Measurements from ENCODE around the gene DLG2. TPM values are rescaled to one million over a fixed set of nuclear protein-coding genes. Genes with fewer than 3 reads are reported as not detected.

Gene DLG2
- total and polyA plus RNA-seq, 2 of the 4 experiments (the other 2 are of a cell fraction): 0.31 to 0.36 TPM

DNA sequence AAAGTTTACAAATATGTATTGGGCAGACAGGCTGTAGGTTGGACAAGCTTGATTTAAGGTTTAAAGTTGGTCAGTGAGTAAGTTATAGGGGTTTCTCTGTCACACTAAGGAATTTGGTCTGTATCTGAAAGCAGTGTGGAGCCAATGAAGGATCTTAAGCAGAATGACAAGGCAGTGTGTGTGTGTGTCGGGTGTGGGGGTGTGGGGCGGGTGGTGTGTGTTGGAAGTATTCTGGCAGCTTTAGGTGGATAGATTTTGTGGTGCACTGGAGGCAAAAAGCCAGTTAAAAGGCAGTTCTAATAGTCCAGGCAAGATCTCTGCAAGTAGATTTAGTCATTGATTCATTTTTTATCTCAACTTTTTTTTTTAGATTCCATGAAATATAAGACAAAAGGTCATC, 1334.2 kb downstream of the DLG2 start:
- Histone ChIP-seq H3K18ac (ENCODE audit: low read depth, low read length) (no peak overlapping the region), H2AFZ (replicated peaks; ENCODE audit: low read length, poor library complexity) (no peak overlapping the region), H2AK5ac (ENCODE audit: low read depth, low read length) (no peak overlapping the region), H3K23ac (ENCODE audit: low read depth, low read length) (no peak overlapping the region), H3K36me3 (ENCODE audit: control insufficient read depth, insufficient read depth, low read length) (no peaks in the 10 kb centered on the region), H3K9me3 (ENCODE audit: control insufficient read depth, insufficient read depth, low read length) (no peaks in the 10 kb centered on the region), H2BK120ac (ENCODE audit: low read depth, low read length) (no peak overlapping the region), H2BK20ac (ENCODE audit: low read depth, low read length) (no peak overlapping the region), H2AK9ac (replicated peaks; ENCODE audit: low read depth, low read length, poor library complexity) (no peak overlapping the region), H4K20me1 (ENCODE audit: insufficient read depth, low read length) (no peaks in the 10 kb centered on the region), H3K27me3 (ENCODE audit: control insufficient read depth, insufficient read depth, low read length) (no peaks in the 10 kb centered on the region), H3K4ac (ENCODE audit: low read depth, low read length) (no peak overlapping the region), H4K91ac (ENCODE audit: insufficient read depth, low read depth, low read length) (no peak overlapping the region), H3K79me1 (ENCODE audit: low read depth in 1 of 2, low read length in 2 of 2) (no peaks in the 10 kb centered on the region), H3K4me2 (ENCODE audit: low read depth, low read length) (no peak overlapping the region), H3K14ac (replicated peaks; ENCODE audit: low read depth, low read length) (no peak overlapping the region), H2BK15ac (ENCODE audit: low read depth, low read length) (no peak overlapping the region), H3K27ac (ENCODE audit: insufficient read depth, low read length) (no peak overlapping the region), H3K9ac (ENCODE audit: low read depth, low read length) (no peak overlapping the region), H3K4me1 (ENCODE audit: control insufficient read depth, insufficient read depth, low read length) (no peaks in the 10 kb centered on the region; the same call in 1 of the 2 replicates), H3K56ac (ENCODE audit: extremely low read depth, insufficient read depth, low read length) (no peak overlapping the region), H3K4me3 (ENCODE audit: insufficient read depth, low read depth, low read length) (no peak overlapping the region), H3K9me1 (ENCODE audit: insufficient read depth, low read length) (no peaks in the 10 kb centered on the region), H4K8ac (ENCODE audit: low read depth in 2 of 2, low read length in 2 of 2) (no peak overlapping the region), H4K5ac (ENCODE audit: low read depth, low read length) (no peak overlapping the region), H2BK5ac (ENCODE audit: low read depth, low read length, poor library complexity, severe bottlenecking) (no peak overlapping the region)
- DNase-seq: no peak
- 60% methylated on average over 1 of the region's 2 CpGs; no CpG with 5 or more reads in 1 of the 2 experiments for WGBS, 2 experiments (ENCODE audit: extremely low coverage in 2 of 2, insufficient read length in 1 of 2)
- POLR2A ChIA-PET (ENCODE audit: unreplicated experiment): no interaction called here
- CTCF ChIA-PET: interaction anchor here (0.6 kb wide), 1 partner anchor 53 kb away, joined by 3 read pairs; no protein-coding TSS in a partner anchor
- dilution Hi-C loops (cut with HindIII; ENCODE audit: low sequenced_read_pairs, unreplicated experiment) (no loop called here), in situ Hi-C loops (cut with MboI; ENCODE audit: low sequenced_read_pairs) (no loop called here), intact Hi-C loops (cut with micrococcal nuclease) (no loop called here)
- TF ChIP-seq MXI1 (IDR thresholded peaks at IDR 0.05; ENCODE audit: borderline replicate concordance, low read depth, low read length) (no peak), BHLHE40 (IDR thresholded peaks at IDR 0.05; ENCODE audit: low read depth, low read length) (no peak), CEBPB (IDR thresholded peaks at IDR 0.05; ENCODE audit: low read depth, low read length) (no peak), FOS (IDR thresholded peaks at IDR 0.05; ENCODE audit: low read depth, low read length) (no peak), NFE2L2 (IDR thresholded peaks at IDR 0.05; ENCODE audit: low read depth, low read length) (no peak), CHD1 (IDR thresholded peaks at IDR 0.05; ENCODE audit: low read depth, low read length) (no peak), RAD21 (IDR thresholded peaks at IDR 0.05; ENCODE audit: low read length) (no peak), RFX5 (IDR thresholded peaks at IDR 0.05; ENCODE audit: low read depth, low read length) (no peak), POLR2A (IDR thresholded peaks at IDR 0.05; ENCODE audit: low read depth, low read length) (no peak), SMC3 (IDR thresholded peaks at IDR 0.05; ENCODE audit: low read depth, low read length) (no peak), MAFK (IDR thresholded peaks at IDR 0.05; ENCODE audit: low read depth, low read length) (no peak), MAZ (IDR thresholded peaks at IDR 0.05; ENCODE audit: borderline replicate concordance, low read depth, low read length) (no peak), RCOR1 (IDR thresholded peaks at IDR 0.05; ENCODE audit: insufficient replicate concordance, low read length) (no peak)
- TF ChIP-seq, protein P1, sequence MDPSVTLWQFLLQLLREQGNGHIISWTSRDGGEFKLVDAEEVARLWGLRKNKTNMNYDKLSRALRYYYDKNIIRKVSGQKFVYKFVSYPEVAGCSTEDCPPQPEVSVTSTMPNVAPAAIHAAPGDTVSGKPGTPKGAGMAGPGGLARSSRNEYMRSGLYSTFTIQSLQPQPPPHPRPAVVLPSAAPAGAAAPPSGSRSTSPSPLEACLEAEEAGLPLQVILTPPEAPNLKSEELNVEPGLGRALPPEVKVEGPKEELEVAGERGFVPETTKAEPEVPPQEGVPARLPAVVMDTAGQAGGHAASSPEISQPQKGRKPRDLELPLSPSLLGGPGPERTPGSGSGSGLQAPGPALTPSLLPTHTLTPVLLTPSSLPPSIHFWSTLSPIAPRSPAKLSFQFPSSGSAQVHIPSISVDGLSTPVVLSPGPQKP (IDR thresholded peaks at IDR 0.05; ENCODE audit: borderline replicate concordance, low read depth, low read length): no peak
- TF ChIP-seq, protein P2, sequence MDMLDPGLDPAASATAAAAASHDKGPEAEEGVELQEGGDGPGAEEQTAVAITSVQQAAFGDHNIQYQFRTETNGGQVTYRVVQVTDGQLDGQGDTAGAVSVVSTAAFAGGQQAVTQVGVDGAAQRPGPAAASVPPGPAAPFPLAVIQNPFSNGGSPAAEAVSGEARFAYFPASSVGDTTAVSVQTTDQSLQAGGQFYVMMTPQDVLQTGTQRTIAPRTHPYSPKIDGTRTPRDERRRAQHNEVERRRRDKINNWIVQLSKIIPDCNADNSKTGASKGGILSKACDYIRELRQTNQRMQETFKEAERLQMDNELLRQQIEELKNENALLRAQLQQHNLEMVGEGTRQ (IDR thresholded peaks at IDR 0.05; ENCODE audit: low read depth, low read length): no peak
- TF ChIP-seq, protein P3, sequence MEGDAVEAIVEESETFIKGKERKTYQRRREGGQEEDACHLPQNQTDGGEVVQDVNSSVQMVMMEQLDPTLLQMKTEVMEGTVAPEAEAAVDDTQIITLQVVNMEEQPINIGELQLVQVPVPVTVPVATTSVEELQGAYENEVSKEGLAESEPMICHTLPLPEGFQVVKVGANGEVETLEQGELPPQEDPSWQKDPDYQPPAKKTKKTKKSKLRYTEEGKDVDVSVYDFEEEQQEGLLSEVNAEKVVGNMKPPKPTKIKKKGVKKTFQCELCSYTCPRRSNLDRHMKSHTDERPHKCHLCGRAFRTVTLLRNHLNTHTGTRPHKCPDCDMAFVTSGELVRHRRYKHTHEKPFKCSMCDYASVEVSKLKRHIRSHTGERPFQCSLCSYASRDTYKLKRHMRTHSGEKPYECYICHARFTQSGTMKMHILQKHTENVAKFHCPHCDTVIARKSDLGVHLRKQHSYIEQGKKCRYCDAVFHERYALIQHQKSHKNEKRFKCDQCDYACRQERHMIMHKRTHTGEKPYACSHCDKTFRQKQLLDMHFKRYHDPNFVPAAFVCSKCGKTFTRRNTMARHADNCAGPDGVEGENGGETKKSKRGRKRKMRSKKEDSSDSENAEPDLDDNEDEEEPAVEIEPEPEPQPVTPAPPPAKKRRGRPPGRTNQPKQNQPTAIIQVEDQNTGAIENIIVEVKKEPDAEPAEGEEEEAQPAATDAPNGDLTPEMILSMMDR (conservative IDR thresholded peaks at IDR 0.05; ENCODE audit: low read depth, low read length): no peak
- BruUV-seq (replicated peaks): no TSS peak
- no peak for ATAC-seq (ENCODE audit: low read depth)

Data from IMR-90 (cell line).